Ishikawa (cell line): Measurements from ENCODE around the gene PDCD2L.

Experiments
- CEBPB ChIP-seq: IDR thresholded peaks from 2 replicates; pipeline ENCODE4 v1.6.1; 2012
- CREB1 ChIP-seq: IDR thresholded peaks from 2 replicates; pipeline ENCODE4 v1.6.1; 2012; ENCODE audit warnings: low read depth
- EGR1 ChIP-seq: IDR thresholded peaks from 2 replicates; pipeline ENCODE4 v1.6.1; 2012
- EP300 ChIP-seq: IDR thresholded peaks from 2 replicates; pipeline ENCODE4 v1.6.1; 2012; ENCODE audit warnings: borderline replicate concordance
- TCF12 ChIP-seq: IDR thresholded peaks from 2 replicates; pipeline ENCODE4 v1.6.1; 2012; ENCODE audit warnings: low read depth
- YY1 ChIP-seq: IDR thresholded peaks from 2 replicates; pipeline ENCODE4 v1.6.1; 2012; ENCODE audit warnings: low read depth
- TF ChIP-seq, protein P1 (sequence below): IDR thresholded peaks from 2 replicates; pipeline ENCODE4 v1.6.1; 2012; ENCODE audit warnings: low read depth, mild to moderate bottlenecking

- TF ChIP-seq EP300 (no peak), CREB1 (no peak), TCF12 (no peak), YY1 (no peak), EGR1 (no peak), CEBPB (no peak)
- TF ChIP-seq, protein P1, sequence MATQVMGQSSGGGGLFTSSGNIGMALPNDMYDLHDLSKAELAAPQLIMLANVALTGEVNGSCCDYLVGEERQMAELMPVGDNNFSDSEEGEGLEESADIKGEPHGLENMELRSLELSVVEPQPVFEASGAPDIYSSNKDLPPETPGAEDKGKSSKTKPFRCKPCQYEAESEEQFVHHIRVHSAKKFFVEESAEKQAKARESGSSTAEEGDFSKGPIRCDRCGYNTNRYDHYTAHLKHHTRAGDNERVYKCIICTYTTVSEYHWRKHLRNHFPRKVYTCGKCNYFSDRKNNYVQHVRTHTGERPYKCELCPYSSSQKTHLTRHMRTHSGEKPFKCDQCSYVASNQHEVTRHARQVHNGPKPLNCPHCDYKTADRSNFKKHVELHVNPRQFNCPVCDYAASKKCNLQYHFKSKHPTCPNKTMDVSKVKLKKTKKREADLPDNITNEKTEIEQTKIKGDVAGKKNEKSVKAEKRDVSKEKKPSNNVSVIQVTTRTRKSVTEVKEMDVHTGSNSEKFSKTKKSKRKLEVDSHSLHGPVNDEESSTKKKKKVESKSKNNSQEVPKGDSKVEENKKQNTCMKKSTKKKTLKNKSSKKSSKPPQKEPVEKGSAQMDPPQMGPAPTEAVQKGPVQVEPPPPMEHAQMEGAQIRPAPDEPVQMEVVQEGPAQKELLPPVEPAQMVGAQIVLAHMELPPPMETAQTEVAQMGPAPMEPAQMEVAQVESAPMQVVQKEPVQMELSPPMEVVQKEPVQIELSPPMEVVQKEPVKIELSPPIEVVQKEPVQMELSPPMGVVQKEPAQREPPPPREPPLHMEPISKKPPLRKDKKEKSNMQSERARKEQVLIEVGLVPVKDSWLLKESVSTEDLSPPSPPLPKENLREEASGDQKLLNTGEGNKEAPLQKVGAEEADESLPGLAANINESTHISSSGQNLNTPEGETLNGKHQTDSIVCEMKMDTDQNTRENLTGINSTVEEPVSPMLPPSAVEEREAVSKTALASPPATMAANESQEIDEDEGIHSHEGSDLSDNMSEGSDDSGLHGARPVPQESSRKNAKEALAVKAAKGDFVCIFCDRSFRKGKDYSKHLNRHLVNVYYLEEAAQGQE = no peak
These were observed 24.5 kb downstream of the PDCD2L start for GRCh38 chr19:34428549-34429285.
